Esophagus muscularis mucosa (tissue), 4 donors: ENCODE results near the gene RASAL2. TPM values are rescaled to one million over a fixed set of nuclear protein-coding genes. Genes with fewer than 3 reads are reported as not detected.

ENCODE experiments used
- DNase-seq: peaks from one replicate; pipeline ENCODE4 v3.0.0-alpha.2; 2017; ENCODE audit errors: extremely low spot score
- H3K27ac ChIP-seq, 4 donors: fragments of 200-600 bp; sonication (generic); replicated peaks in 1 of 4; 1 replicate in 3 of 4; 2 replicates in 1 of 4; pipeline ENCODE4 v1.5.1; 2016 to 2019; ENCODE audit warnings: mild to moderate bottlenecking in 1 of 4
- H3K27me3 ChIP-seq, 4 donors: fragments of 200-600 bp; sonication (generic); one replicate each; pipeline versions ENCODE4 v1.5.1 to v1.6.0; 2016 to 2019
- H3K36me3 ChIP-seq, 4 donors: fragments of 200-600 bp; sonication (generic); one replicate each; pipeline ENCODE4 v1.5.1; 2016 to 2019
- H3K4me1 ChIP-seq, 4 donors: fragments of 200-600 bp; sonication (generic); one replicate each; pipeline ENCODE4 v1.5.1; 2016 to 2019
- H3K4me3 ChIP-seq, 4 donors: fragments of 200-600 bp; sonication (generic); 1 replicate in 2 of 4; 2 replicates in 2 of 4; pipeline ENCODE4 v1.5.1; 2016 to 2019; ENCODE audit warnings: mild to moderate bottlenecking in 4 of 4, moderate library complexity in 1 of 4
- H3K9me3 ChIP-seq, 4 donors: fragments of 200-600 bp; sonication (generic); 1 replicate in 3 of 4; 2 replicates in 1 of 4; pipeline ENCODE4 v1.5.1; 2016 to 2019
- EP300 ChIP-seq: sonication (generic); formaldehyde crosslinking; IDR thresholded peaks from one replicate; pipeline ENCODE4 v1.6.1; 2017; ENCODE audit warnings: antibody characterized with exemption
- POLR2A ChIP-seq: fragments of 450-650 bp; IDR thresholded peaks from one replicate; pipeline ENCODE4 v1.6.1; 2017; ENCODE audit warnings: antibody characterized with exemption, moderate library complexity, mild to moderate bottlenecking, low read depth
- POLR2AphosphoS5 ChIP-seq, 2 donors: sonication (generic); formaldehyde crosslinking; IDR thresholded peaks; one replicate each; pipeline ENCODE4 v1.6.1; 2017; ENCODE audit warnings: antibody characterized with exemption in 2 of 2
- WGBS: methylation state at CpG from one replicate; pipeline ENCODE4 v1.1.5; 2018; 5-methylcytosine and 5-hydroxymethylcytosine counted together
- intact Hi-C: fragments of 100-400 bp; cut with DNase I; formaldehyde crosslinking; loops from one replicate; pipeline ENCODE4 v1.15.1; 2023
- total RNA-seq, 4 donors: library from RNA; depleted of rRNA; stranded (reverse); fragments of >200 nt; gene quantifications; one replicate each; pipeline versions ENCODE4 v1.1.0 to v1.2.1, GENCODE V29; 2016
- TF ChIP-seq, protein P1 (sequence below), 3 experiments: fragments of 200-600 bp in 2 of 3; fragments of 450-650 bp in 1 of 3; sonication (generic) in 2 of 3; IDR thresholded peaks; one replicate each; pipeline ENCODE4 v1.5.1; 2017 to 2019; ENCODE audit warnings: antibody characterized with exemption in 3 of 3, mild to moderate bottlenecking in 2 of 3, moderate library complexity in 1 of 3

RASAL2 gene
- total RNA-seq, 4 donors from 2014 or later, result 11.6 to 30.0 (median 22.3) TPM

GRCh38 chr1:178495158-178495557 lies 401.3 kb downstream of the RASAL2 start:
- H3K4me3 ChIP-seq, result no peak overlapping the region
- DNase-seq, result no peak
- H3K9me3 ChIP-seq, result no peaks in the 10 kb centered on the region
- 100% methylated on average over 1 of the region's 1 CpG for WGBS
- no peaks in the 10 kb centered on the region for H3K4me1 ChIP-seq
- no peak for TF ChIP-seq EP300
- TF ChIP-seq POLR2AphosphoS5 (IDR thresholded peaks at IDR 0.05), result no peak
- TF ChIP-seq POLR2A, result no peak
- TF ChIP-seq, protein P1, sequence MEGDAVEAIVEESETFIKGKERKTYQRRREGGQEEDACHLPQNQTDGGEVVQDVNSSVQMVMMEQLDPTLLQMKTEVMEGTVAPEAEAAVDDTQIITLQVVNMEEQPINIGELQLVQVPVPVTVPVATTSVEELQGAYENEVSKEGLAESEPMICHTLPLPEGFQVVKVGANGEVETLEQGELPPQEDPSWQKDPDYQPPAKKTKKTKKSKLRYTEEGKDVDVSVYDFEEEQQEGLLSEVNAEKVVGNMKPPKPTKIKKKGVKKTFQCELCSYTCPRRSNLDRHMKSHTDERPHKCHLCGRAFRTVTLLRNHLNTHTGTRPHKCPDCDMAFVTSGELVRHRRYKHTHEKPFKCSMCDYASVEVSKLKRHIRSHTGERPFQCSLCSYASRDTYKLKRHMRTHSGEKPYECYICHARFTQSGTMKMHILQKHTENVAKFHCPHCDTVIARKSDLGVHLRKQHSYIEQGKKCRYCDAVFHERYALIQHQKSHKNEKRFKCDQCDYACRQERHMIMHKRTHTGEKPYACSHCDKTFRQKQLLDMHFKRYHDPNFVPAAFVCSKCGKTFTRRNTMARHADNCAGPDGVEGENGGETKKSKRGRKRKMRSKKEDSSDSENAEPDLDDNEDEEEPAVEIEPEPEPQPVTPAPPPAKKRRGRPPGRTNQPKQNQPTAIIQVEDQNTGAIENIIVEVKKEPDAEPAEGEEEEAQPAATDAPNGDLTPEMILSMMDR (IDR thresholded peaks at IDR 0.05), result no peak
- intact Hi-C loops, result no loop called here
- H3K27ac ChIP-seq, result no peak overlapping the region
- H3K36me3 ChIP-seq, result no peaks in the 10 kb centered on the region
- H3K27me3 ChIP-seq, result no peaks in the 10 kb centered on the region

DNA sequence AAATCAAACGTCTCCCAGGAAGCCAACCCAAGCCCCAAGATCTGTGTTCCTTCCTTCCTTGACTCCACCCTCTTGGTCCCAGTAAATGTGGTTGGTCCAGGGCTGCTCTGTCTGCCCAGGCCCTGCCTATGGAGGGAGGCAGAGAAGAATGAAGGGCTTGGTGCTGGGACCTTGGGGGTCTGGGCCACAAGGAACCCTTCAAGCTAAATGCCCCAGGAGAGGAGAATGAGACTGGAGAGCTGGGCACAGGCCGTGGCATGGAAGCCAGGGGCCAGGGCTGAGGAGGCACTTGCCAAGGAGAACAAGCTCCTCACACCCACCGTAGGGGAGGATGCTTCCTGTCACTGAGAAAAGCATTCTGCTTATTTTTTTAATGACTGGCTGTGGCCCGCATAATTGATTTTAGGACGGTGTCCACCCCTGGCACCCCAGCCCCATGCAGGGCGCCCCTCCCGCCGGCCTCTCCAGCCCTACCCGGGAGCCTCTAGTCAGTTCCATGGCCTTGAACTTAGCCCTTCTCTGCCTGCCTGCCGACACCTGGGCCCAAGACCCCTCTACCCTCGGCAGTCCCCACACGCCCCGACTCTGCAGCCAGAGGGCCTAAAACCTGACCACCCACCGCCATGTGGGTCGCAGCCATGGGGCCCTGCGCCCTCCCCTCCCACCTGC lies 402.0 kb downstream of the RASAL2 start:
- no peak overlapping the region for H3K27ac ChIP-seq
- H3K4me1 ChIP-seq, result no peaks in the 10 kb centered on the region
- H3K4me3 ChIP-seq, result no peak overlapping the region
- intact Hi-C loops, result no loop called here
- no peaks in the 10 kb centered on the region for H3K9me3 ChIP-seq
- TF ChIP-seq POLR2AphosphoS5 (IDR thresholded peaks at IDR 0.05) (no peak), POLR2A (no peak), EP300 (no peak)
- TF ChIP-seq, protein P1 (IDR thresholded peaks at IDR 0.05), result no peak
- H3K27me3 ChIP-seq, result no peaks in the 10 kb centered on the region
- WGBS, result 88% methylated on average over 16 of the region's 16 CpGs
- no peak for DNase-seq
- no peaks in the 10 kb centered on the region for H3K36me3 ChIP-seq

DNA sequence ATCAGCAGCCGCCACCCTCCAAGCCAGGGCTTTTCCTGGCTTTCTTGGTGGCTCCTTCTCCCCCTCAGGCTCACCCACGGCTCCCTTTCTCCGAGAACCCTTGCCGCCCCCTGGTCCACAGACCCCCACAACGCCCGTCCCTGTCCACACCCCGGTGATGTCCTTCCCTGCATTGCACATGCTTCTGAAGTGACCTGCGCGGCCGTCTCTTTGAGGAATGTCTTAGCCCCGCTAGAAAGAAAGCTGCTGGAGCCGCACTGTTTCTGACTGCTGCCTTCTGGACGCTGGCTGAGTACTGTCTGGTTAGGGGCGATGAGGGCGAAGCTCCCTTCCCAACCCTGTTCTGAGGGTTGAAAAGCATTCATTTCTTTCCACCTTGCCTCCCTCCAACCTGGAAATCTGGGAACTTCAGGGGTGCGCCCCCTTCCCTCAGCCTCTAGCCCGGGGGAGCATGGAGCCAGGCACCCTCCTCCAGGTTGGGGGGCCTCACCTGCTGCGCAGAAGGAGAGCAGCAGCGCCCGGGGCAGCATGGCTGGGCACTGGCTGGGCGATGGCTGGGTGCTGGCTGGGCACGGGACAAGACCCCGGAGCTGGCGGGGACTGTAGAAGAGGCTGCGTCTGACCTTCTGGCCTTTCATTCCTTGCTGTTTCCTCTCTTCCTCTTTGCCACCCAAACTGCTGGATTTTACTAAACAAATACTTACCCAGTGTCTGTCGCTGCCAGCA lies 402.7 kb downstream of the RASAL2 start, which contains the start of gene CLEC20A:
Gene CLEC20A (minus strand): TSS at position 555 of the 726 bp plus-strand sequence. CDS start 25 bp downstream, at position 530.
- Histone ChIP-seq H3K9me3 (no peaks in the 10 kb centered on the region), H3K4me3 (no peak within 1 kb of the TSS), H3K27ac (no peak within 1 kb of the TSS), H3K4me1 (no peaks in the 10 kb centered on the region), H3K36me3 (no peaks in the 10 kb centered on the region), H3K27me3 (no peaks in the 10 kb centered on the region)
- TF ChIP-seq, protein P1 (IDR thresholded peaks at IDR 0.05), result no peak
- TF ChIP-seq EP300 (no peak), POLR2AphosphoS5 (IDR thresholded peaks at IDR 0.05) (no peak), POLR2A (no peak)
- 90% methylated on average over 25 of the region's 26 CpGs for WGBS
- intact Hi-C loops, result no loop called here
- no peak for DNase-seq

GRCh38 chr1:178497903-178498478 lies 404.1 kb downstream of the RASAL2 start:
- no peak overlapping the region for H3K27ac ChIP-seq
- TF ChIP-seq POLR2A (no peak), POLR2AphosphoS5 (IDR thresholded peaks at IDR 0.05) (no peak), EP300 (no peak)
- TF ChIP-seq, protein P1 (IDR thresholded peaks at IDR 0.05), result no peak

More at GRCh38 chr1:178497903-178498478, 404.1 kb downstream of the RASAL2 start:
- Histone ChIP-seq H3K4me1 (no peaks in the 10 kb centered on the region), H3K27me3 (no peaks in the 10 kb centered on the region), H3K4me3 (no peak overlapping the region), H3K36me3 (no peaks in the 10 kb centered on the region), H3K9me3 (no peaks in the 10 kb centered on the region)
- intact Hi-C loops, result no loop called here
- DNase-seq, result no peak
- WGBS, result 88% methylated on average over 7 of the region's 7 CpGs
